ENCODE results near the gene GCK.
"Not testable (repeated sequence)": the region's sequence is repeated elsewhere in the genome, so short reads cannot be mapped to it uniquely, and the experiment has no call there.

Gene GCK

GRCh38 chr7:44176486-44176885 is 12.8 kb downstream of the GCK start:
- no peak for FAIRE-seq

DNA sequence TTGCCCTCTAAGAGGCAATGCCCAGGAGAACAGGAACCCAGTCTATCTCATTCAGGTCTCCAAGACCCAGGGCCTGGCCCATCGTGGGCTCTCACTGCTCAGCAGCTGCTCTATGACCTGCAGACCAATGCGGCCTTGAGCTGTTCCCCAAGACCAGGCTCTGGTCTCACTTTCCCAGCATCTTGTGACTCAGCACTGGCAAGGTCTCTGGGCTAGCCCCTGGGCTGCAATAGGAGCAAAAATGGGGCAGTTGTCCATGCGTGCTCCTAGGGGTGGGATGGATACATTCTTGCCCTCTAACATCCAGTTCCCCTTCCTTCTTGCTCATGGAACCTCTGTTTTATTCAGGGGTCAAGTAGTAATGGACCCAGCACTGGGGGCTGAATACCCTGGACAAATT is 13.5 kb downstream of the GCK start:
- FAIRE-seq = no peak

DNA sequence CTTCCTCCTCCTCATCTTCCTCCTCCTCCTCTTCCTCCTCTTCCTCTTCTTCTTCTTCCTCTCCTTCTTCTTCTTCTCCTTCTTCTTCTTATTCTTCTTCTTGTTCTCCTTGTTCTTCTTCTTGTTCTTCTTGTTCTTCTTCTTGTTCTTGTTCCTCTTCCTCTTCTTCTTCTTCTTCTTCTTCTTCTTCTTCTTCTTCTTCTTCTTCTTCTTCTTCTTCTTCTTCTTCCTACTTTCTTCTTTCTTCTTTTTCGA is 14.6 kb downstream of the GCK start:
- not testable (repeated sequence) for FAIRE-seq

GRCh38 chr7:44173911-44174693 is 15.1 kb downstream of the GCK start:
- no peak for FAIRE-seq

DNA sequence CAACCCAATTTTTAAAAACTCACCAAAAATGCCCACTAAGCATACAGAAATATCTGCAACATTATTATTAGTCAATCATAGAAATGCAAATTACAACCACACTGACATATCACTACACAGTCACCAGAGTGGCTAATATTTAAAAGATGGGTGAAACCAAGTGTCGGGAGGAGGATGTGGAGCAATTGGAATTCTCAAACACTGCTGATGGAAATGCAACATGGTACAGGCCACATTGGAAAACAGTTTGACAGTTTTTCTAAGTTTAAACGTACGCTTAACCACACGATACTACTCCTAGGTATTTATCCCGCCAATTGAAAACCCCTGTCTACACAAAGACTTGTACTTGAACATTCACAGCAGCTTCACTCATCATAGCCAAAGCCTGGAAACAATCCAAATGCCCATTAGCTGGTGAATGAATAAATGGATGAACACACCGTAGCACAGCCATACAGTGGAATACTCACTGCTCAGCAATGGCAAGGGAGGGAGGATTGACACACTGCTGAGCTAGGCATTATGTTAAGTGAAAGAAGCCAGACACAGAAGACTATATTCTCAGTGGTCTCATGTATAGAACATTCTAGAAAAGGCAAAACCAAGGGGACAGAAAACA is 16.3 kb downstream of the GCK start:
- no peak for FAIRE-seq

DNA sequence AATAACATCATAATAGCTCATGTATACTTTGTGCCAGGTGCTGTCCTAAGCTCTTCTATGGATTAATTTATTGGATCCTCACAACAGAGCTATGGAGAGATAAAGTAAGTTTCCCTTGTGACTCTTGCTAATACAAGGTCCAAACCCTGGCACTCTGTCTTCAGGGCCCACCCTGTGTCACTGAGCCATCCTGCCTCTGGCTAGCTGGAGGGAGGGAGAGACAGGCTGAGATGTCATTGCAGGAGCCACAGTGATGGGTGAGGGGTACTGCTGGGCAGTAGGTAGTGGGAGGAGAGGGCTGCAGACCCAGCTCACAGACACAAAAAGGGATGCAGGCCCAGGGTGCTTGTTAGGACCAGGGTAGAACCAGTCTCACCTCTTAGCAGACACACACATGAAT is 16.9 kb downstream of the GCK start:
- FAIRE-seq = no peak

DNA sequence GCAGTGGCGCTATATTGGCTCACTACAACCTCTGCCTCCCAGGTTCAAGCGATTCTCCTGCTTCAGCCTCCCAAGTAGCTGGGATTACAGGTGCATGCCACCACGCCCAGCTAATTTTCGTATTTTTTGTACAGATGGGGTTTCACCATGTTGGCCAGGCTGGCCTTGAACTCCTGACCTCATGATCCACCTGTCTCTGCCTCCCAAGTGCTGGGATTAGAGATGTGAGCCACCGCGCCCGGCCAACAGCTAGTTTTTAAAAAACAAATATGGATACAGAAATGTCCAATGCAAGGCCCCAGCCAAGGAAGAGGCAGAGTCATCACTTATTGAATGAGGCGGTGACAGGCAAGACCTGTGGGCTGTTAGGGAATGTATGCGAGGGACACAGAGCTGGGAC is 17.3 kb downstream of the GCK start:
- not testable (repeated sequence) for FAIRE-seq

DNA sequence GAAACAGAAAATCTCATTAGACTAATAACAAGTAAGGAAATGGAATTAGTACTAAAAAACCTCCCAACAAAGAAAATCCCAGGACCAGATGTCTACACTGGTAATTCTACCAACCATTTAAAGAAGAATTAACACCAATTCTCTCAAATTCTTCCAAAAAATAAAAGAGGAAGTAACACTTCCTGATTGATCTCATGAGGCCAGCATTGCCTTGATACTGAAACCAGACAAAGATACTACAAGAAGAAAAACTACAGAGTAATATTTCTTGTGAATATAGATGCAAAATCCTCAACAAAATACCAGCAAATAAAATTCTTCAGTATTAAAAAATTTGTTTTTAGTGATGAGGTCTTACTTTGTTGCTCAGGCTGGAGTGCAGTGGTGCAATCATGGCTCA is 21.3 kb downstream of the GCK start:
- no peak for FAIRE-seq

GRCh38 chr7:44163591-44163990 is 25.6 kb downstream of the GCK start:
- FAIRE-seq = no peak

DNA sequence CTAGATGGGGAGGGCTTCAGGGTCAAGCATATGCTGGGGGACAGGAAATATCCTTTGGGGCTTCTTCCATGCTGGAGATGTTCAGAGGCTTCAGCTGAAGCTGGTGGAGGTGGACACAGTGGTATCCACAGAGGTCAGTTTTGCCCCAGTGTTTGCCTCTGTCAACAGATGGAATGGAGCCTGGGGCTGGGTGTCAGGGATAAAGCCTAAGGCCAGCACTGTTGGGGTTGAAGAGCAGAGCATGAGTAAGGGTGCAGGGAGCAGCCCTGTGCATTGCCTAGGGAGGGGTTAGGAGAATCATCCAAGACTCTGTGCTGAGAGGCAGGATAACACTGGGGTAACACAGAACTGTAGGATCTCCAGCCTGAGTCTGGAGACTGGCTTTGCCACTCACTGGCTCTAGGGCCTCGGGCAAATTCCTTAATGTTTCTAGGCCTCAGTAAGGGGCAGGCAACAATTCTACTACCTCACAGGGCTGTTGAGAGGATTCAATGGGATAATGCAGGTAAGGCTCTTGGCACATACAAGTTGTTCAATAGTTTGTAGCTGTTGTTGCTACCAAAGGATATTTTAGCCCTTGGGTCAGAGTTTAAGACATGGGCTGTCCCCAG is 26.3 kb downstream of the GCK start:
- no peak for FAIRE-seq

DNA sequence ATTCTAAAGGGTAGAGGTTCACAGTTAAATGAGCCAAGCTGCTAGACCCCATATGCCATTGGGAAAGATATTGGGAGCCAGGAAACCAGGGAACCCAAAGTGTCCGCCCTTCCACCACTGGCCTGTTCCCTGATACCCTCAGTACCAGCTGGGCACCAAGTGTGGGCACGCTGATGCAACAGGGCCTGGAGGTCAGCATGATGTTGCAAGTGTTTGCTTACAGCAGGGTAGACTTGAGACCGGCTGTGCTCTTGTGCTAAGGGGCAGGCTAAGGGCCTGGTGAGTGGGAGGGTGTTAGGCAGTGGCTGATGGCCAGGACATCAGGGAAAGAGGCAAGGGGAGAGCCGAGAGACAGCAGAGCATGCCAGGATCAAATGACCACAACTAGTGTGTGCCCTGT is 27.1 kb downstream of the GCK start:
- no peak for FAIRE-seq

DNA sequence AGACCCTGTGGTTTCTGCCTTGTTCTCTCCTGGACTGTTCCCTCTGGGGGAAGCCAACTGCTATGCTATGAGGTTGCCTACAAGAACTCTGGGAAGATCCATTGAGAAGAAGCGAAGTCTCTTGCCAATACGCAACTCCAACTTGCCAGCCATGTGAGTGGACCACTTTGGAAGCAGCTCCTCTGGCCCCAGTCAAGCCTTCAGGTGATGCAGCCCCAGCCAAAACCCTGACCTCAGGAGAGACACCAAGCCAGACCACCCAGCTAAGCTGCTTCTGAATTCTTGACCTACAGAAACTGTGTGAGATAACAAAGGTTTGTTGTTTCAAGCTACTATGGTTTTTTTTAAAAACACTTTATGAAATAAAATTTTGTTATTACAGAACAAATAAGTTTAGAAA is 27.9 kb downstream of the GCK start:
- no peak for FAIRE-seq

- no peak for FAIRE-seq
Observed at GRCh38 chr7:44159824-44160630, 29.2 kb downstream of the GCK start.

DNA sequence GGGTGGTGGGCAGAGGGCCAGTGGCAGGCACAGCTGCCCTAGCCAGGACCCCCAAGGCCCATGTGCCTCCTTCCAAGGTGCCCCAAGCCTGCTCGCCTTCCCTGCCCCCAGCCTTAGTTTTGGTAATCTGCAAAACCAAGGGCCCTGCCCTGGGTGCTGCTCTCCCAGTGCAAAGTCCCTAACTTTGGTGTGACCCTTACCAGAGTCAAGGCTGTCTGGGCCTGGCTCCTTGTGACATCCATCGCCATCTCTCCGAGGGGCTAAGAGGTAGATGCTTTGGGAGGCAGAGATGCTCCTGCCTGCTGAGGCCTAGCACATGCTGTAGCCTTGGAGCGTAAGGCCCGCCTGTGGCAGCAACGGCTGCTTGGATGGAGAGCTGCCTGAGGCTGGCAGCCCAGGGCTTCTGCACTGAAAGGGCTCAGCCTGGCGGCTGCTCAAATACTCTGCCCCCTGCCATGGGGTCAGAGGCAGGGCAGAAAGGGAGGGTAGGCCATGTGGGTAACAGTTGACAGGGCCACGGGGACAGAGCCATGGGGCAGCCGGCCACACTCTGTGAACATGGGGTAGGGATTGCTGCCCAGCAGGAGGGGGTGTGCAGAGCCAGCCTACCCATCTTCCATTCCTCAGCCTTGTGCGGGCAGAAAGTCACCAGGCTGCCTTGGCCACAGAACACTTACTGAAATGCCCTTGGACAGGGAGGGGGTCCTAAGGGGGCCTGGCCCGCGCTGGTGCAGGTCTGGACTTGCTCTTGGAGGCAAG is 30.2 kb downstream of the GCK start:
- FAIRE-seq = no peak

DNA sequence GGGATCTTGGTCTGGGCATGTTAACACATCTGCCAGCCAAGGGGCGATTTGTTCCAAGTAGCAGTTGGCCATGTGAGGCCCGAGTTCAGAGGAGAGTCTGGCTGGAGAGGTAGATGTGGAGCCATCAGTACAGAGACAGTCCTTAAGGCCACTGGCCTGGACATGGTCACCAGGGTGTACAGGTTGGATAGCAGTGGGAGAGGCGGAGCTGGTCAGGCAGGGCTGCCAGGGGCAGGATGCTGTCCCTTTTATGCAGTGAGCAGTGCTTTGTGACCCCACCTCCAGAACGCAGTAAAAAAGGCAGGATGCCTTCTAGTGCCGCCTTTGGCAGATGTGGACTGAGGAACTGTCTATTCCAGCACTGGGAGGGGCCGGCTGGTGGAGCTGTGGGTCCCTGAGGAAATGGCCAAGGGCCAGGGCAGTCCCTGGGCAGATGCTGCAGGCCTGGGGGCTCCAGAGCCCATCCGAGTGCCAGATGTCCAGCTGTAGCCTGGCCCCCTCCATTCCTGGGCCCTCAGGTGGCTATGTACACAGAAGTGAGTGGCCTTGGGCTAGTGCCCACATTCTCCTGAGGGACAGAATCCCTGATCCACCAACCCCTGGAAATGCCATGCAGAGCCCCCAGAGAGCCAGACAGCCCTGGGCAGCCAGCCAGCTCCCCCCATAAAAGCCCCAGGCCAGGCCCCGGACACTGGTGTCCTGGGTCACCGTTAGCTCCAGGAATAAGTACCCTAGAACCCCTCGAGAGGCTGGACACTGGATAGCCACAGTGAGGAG is 31.0 kb downstream of the GCK start:
- FAIRE-seq = no peak

- no peak for FAIRE-seq
Observed at GRCh38 chr7:44157116-44158080, 31.8 kb downstream of the GCK start.

DNA sequence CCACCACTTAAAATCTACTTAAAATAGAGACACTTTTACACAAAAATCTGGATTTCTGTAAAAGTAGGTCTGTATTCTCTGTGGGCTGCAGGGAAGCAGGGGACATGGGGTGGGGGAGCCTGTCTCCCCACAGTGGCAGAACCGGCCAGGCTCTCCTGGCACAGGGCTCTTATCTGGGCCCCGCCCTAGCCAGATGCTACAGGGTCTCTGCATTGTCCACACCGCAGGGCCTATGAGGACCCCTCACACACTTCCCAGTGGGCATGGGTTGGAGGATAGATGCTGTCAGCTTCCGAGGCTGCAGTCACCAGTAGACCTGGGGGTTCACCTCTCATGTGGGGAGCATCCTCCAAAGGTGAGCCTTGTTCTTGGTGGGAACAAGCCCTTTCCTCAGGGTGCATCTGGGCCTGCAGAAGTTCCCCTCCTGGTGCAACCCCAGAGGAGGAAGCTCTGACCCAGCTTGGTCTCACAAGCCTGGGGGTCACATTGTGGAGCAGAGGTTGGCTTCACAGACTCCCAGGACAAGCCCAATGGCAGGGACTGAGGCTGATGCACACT is 32.7 kb downstream of the GCK start:
- no peak for FAIRE-seq

DNA sequence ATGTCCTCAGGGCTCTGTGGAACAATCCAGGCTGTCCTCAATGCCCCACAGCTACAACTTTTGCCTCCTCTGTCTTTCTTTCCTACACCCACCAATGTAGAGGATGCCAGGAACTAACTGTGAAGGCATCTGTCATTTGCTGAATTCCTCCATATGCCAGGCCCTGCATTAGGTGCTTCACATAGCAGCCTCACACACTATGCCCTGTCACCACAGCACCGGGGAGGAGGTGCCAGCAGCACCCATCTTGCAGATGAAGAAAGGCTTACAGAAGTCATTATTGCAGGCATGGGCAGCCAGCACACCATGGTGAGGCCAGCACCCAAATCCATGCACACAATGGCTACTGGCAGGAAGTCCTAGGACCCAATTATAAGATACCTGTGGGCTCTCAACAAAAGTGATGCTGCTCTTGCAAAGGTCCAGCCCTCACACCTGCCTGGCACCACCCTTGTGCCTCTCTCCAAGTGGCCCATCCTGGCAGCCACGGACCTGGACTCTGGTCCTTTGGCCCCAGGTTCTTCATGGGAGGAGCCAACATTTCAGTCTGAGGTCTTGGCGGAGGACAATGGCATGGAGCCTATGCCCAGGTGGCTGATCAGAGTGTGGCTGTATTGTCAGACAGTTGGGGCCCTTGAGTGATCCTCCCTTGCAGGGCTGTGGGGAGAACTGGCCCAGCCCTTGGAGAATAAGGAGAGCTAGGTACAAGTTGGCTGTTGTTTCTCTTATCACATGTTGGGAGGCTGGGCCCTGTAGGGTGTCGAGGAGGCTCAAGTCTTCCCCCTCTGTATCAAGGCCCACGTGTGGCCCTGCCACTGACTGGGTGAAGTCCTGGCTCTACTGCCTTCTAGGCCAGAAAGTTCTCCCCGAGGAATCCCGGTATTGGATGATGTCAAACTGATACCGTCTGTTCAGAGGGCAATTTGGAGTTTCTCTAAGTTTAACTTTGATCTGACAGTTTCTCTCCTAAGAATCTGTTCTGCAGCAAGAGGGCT is 33.8 kb downstream of the GCK start:
- no peak for FAIRE-seq

- FAIRE-seq = no peak
Observed at GRCh38 chr7:44154703-44155102, 34.5 kb downstream of the GCK start.
